HG02938 (cell line): ENCODE results near the gene PLD2.

Experiments
- ATAC-seq: cut with Tn5 transposase; IDR thresholded peaks from one replicate; pipeline ENCODE4 v1.9.1; 2021; ENCODE audit warnings: mild to moderate bottlenecking, moderate library complexity; ENCODE audit not compliant: unreplicated experiment

The PLD2 gene

DNA sequence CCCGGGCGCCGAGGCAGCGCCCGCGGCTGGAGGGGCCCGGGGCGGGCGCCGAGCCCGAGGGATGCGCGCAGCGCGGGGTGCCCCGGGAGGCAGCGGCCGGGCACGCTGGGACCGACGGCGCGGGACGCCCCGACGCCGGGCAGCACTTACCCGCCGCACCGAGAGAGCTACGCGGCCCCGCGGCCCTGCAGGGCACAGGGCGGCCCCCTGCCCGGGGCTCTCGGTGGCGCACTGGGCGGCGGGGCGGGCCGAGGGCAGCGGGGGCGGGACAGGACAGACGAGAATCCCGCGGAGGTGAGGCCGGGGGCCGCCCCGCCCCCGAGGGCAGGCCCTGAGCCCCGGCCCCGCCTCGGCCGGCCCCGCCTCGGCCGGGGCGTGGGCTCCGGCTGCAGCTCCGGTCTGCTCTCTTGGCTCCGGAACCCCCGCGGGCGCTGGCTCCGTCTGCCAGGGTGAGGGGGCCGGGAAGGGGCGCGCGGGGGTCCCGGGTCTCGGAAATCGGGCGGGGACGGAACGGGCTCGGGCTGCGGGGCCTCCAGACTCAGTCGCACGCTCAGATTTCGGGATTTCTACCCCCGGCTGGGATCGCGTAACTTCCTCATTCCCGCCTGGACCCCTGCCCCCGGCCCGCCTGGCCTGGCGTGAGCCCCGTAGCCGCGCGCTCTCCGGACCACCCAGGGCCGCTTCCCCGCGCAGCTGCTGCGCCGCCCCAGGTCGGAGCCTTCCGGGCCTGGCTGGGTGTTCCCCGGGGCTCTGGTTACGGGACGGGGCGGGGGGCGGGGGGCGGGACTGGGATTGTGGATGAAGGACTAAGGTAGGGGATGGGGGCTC lies at the start of gene PLD2:
Gene PLD2 (plus strand): TSS at position 376 of the 828 bp plus-strand sequence. CDS start 621 bp downstream, outside the sequence.
- ATAC-seq = peak; percentile 84

- ATAC-seq = no peak
These were observed 47.1 kb upstream of the PLD2 start for GRCh38 chr17:4759776-4760236.

- ATAC-seq = no peak
These were observed 42.4 kb upstream of the PLD2 start for GRCh38 chr17:4764595-4764994.

GRCh38 chr17:4766201-4766600 lies 40.8 kb upstream of the PLD2 start:
- ATAC-seq = no peak

- ATAC-seq = no peak
These were observed 40.2 kb upstream of the PLD2 start for GRCh38 chr17:4766723-4767122.

GRCh38 chr17:4768298-4768697 lies 38.7 kb upstream of the PLD2 start:
- ATAC-seq = no peak

DNA sequence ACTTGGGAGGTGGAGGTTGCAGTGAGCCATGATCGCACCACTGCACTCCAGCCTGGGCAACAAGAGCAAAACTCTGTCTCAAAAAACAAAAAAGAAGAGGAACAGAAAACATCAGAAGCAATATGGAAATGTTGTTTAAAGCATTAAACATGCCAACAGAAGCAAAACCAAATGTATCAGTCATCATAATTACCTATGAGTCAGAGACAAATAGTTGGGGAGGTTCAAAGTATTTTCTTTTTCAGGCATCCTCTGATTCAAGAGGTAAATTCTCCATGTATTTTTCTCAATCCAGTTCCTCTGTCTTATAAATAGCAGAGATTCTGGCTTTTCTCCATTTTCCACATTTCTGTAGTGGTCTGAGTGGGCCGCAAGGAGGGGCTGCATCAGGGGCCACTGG lies 37.3 kb upstream of the PLD2 start:
- ATAC-seq = no peak

DNA sequence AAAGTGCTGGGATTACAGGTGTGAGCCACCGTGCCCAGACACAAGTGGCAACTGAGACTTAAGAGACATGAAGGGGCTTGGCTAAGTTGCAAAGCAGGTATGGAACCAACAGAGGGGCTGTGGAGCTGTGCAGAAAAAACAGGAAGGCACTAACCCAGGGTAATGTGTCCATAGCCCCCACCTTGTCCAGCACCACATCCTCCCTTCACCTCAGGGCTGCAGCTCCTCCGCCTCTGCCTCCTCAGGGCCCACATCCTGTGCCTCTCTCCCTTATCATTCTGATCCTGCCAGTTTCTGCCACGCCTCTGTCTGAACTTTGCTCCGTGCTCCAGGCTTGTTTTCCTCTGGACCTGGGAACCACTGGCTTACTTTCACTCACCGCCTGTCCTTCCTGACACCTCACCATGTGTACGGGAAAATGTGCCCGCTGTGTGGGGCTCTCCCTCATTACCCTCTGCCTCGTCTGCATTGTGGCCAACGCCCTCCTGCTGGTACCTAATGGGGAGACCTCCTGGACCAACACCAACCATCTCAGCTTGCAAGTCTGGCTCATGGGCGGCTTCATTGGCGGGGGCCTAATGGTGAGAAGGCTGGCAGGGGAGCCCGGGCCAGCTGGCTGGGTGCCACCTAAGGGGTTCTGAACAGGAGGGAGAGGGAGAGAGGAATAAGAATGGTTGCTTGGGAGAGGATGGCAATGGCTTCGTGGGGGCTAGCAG lies 35.3 kb upstream of the PLD2 start, which contains the start of gene TM4SF5:
Gene TM4SF5 (plus strand): TSS at position 368 of the 716 bp plus-strand sequence. CDS start 37 bp downstream, at position 405.
- no peak for ATAC-seq

- no peak for ATAC-seq
These were observed 34.7 kb upstream of the PLD2 start for GRCh38 chr17:4772235-4772613.

DNA sequence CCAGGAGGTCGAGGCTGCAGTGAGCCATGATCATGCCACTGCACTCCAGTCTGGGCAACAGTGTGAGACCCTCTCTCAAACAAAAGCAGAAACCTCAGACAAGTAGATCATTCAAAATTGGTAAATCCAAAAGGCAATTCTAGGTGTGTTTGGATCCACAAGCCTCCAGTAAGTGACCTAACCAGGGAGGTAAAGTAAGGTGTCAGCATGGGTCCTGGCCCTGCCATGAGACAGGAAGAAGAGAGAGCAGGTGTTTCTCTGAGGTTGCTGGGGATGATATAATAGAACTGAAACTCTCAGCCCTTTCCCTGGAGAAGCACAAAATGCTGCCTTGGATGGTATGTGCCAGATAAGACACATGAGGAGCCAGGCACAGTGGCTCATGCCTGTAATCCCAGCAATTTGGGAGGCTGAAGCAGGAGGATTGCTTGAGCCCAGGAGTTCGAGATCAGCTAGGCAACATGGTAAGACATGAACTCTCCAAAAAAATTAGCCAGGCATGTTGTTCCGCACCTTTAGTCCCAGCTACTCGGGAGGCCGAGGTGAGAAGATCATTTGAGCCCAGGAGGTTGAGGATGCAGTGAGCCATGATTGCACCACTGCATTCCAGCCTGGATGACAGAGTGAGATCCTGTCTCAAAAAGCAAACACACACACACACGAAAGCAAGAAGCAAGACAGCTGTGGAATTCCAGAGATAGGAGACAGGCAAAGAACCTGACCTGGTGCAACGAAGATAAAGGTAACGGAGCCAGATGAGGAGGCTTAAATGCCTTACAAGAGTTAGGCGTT lies 28.8 kb upstream of the PLD2 start:
- ATAC-seq = no peak

- no peak for ATAC-seq
These were observed 26.5 kb upstream of the PLD2 start for GRCh38 chr17:4780325-4780955.

GRCh38 chr17:4782652-4783051 lies 24.3 kb upstream of the PLD2 start:
- no peak for ATAC-seq

DNA sequence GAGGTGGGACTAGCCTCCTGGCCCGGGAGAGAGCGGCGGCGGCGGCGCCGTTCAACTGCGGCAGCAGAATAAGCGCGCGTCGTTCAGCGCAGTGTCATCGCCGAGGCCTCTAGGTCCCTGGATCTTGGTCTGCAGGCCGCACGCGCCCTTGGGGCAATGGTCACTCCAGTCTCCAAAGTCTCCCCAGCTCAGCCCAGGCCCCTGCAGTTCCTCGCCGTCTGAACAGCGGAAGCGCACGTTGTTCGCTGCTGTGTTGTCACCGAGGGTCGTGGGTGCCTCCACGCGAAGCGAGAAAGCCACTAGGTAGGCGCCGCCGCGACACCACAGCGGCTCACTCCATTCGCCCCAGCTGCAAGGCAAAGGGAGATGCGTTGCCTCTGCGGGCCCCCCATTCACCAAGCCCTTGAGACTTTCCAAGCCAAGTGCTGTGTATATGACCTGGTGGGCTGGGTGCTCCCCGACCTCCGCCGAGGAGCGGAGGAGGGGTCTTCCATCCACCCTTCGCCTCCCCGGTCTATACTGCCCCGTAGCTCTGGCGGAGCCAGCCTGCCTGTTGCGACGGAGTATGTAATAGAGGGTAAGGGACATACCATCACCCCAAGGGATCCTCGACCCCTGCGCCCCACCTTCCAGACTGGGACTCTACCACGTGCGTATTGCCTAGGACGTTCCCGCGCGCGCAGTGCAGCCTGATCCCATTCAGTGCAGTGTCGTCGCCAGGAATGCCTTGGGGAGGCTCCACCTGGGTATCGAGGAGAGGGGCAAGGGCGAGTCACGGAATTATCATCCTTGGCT lies 21.4 kb upstream of the PLD2 start:
- no peak for ATAC-seq

GRCh38 chr17:4786106-4786511 lies 20.8 kb upstream of the PLD2 start, which contains the start of gene VMO1:
Gene VMO1 (minus strand): TSS chr17:4786364. CDS start chr17:4786352, 12 bp downstream.
- ATAC-seq = no peak

DNA sequence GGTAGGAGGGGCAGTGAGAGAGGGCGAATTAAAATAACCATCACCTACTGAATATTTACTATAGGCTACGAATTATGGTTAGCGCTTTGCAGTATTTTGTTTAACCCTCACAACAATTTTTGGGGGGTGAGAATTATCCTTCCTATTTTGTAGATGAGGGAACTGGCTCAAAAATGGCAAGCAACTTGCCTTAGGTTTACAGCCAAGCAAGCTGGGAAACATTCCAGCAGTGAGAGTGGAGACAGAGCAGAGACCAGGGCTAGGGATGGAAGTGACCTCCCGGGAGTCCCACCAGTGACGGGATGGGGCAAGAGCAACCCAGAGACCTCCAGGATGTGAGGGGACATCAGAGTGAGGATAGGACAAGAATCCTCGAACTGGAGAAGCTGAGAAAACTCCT lies 20.4 kb upstream of the PLD2 start:
- ATAC-seq = no peak

- ATAC-seq = no peak
These were observed 18.7 kb upstream of the PLD2 start for GRCh38 chr17:4788159-4788806.

DNA sequence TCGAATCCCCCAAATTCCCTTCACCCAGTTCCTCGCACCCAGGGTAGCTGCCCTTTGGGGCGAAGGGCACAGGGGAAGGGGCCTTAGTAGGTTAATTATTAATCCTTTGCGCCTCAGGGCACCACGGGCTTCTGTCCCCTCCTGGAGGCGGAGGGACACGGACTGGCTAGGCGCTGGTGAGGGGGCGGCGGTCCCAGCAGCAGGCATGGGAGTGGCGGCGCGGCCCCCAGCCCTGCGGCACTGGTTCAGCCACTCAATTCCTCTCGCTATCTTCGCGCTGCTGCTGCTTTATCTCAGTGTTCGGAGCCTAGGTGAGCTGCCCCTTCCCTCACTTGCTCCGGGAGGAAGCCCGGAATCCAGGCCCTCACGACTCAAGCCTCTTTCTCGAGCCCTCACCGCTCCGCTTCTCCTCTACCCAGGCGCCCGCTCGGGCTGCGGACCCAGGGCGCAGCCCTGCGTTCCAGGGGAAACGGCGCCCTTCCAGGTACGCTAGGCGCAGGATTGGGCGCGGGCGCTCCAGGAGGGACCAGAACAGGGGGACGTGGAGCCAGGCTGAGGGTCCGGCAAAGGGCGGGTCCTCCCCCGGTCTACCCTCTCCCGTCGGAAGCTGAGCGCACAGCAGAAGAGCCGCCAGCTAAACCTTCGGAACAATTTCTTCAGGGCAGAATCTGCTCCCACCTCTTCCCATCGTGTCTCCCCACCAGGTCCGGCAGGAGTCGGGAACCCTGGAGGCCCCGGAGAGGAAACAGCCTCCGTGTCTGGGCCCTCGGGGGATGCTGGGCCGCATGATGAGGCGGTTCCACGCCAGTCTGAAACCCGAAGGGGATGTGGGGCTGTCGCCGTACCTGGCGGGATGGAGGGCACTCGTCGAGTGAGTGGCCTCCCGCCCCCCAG lies 17.9 kb upstream of the PLD2 start, which contains the start of gene GLTPD2:
Gene GLTPD2 (plus strand): TSS at position 158 of the 894 bp plus-strand sequence. CDS start 48 bp downstream, at position 206.
- no peak for ATAC-seq

- peak; percentile 28 for ATAC-seq
These were observed 17.3 kb upstream of the PLD2 start for GRCh38 chr17:4789701-4789950.
